CD14-positive monocyte (primary cell): ENCODE data around the gene LRRC7. TPM values are rescaled to one million over a fixed set of nuclear protein-coding genes. Genes with fewer than 3 reads are reported as not detected.

Source experiments
- DNase-seq, 3 donors: peaks; one replicate each; pipeline ENCODE4 v3.0.0-alpha.2; 2011 to 2022
- H2AFZ ChIP-seq: 2 replicates; pipeline ENCODE4 v1.6.0; 2012; ENCODE audit warnings: mild to moderate bottlenecking, low read depth, low read length, inconsistent platforms; ENCODE audit not compliant: insufficient read depth, poor library complexity, severe bottlenecking
- H3K27ac ChIP-seq, 2 donors: 1 replicate in 1 of 2; 2 replicates in 1 of 2; pipeline ENCODE4 v1.5.1; 2012 to 2013; ENCODE audit warnings: low read length in 2 of 2, control low read depth in 1 of 2, inconsistent platforms in 1 of 2, low read depth in 1 of 2, mild to moderate bottlenecking in 1 of 2
- H3K27me3 ChIP-seq, 2 donors: one replicate each; pipeline versions ENCODE4 v1.6.0 to v1.6.1; 2011 to 2013; ENCODE audit warnings: low read length in 2 of 2; ENCODE audit not compliant: control insufficient read depth in 2 of 2, insufficient read depth in 2 of 2
- H3K36me3 ChIP-seq, 2 donors: replicated peaks in 1 of 2; 1 replicate in 1 of 2; 2 replicates in 1 of 2; pipeline versions ENCODE4 v1.5.1 to v1.6.1; 2012 to 2013; ENCODE audit warnings: low read length in 2 of 2, control low read depth in 1 of 2, inconsistent platforms in 1 of 2, mild to moderate bottlenecking in 1 of 2; ENCODE audit not compliant: insufficient read depth in 2 of 2, control insufficient read depth in 1 of 2
- H3K4me1 ChIP-seq, 2 donors: 1 replicate in 1 of 2; 2 replicates in 1 of 2; pipeline versions ENCODE4 v1.5.1 to v1.6.1; 2012 to 2013; ENCODE audit warnings: low read length in 2 of 2, control low read depth in 1 of 2, inconsistent platforms in 1 of 2, mild to moderate bottlenecking in 1 of 2, moderate library complexity in 1 of 2; ENCODE audit not compliant: insufficient read depth in 2 of 2, control insufficient read depth in 1 of 2
- H3K4me2 ChIP-seq: replicated peaks from 2 replicates; pipeline ENCODE3; 2012; ENCODE audit warnings: low read length, moderate library complexity, mild to moderate bottlenecking; ENCODE audit not compliant: poor library complexity, severe bottlenecking; ENCODE audit errors: extremely low read depth
- H3K4me3 ChIP-seq, 3 experiments: fragments of 200-600 bp in 1 of 3; sonication (generic) in 1 of 3; replicated peaks in 1 of 3; 1 replicate in 2 of 3; 2 replicates in 1 of 3; pipeline ENCODE4 v1.5.1; 2011 to 2013; ENCODE audit warnings: low read length in 3 of 3, mild to moderate bottlenecking in 3 of 3, control low read depth in 2 of 3, low read depth in 2 of 3, inconsistent platforms in 1 of 3, moderate library complexity in 1 of 3
- H3K79me2 ChIP-seq: 2 replicates; pipeline ENCODE4 v1.6.0; 2012; ENCODE audit warnings: mild to moderate bottlenecking, control low read depth, inconsistent platforms, low read length, moderate library complexity; ENCODE audit not compliant: insufficient read depth
- H3K9ac ChIP-seq: 2 replicates; pipeline ENCODE4 v1.6.0; 2017; ENCODE audit warnings: low read length, mild to moderate bottlenecking; ENCODE audit not compliant: insufficient read depth, poor library complexity, severe bottlenecking
- H3K9me3 ChIP-seq, 2 donors: replicated peaks in 1 of 2; 1 replicate in 1 of 2; 2 replicates in 1 of 2; pipeline versions ENCODE4 v1.5.1 to v1.6.1; 2012 to 2013; ENCODE audit warnings: low read length in 2 of 2, control low read depth in 1 of 2; ENCODE audit not compliant: control insufficient read depth in 1 of 2, insufficient read depth in 1 of 2
- H4K20me1 ChIP-seq: 2 replicates; pipeline ENCODE4 v1.6.0; 2012; ENCODE audit warnings: mild to moderate bottlenecking, low read length, control low read depth, moderate library complexity; ENCODE audit not compliant: insufficient read depth
- H3K27ac Mint-ChIP-seq, 7 donors: one replicate each; pipeline ENCODE4 v1.8.0; 2020; ENCODE audit warnings: mild to moderate bottlenecking in 7 of 7, mixed read lengths in 7 of 7, moderate library complexity in 6 of 7, inconsistent platforms in 2 of 7
- H3K27me3 Mint-ChIP-seq, 3 donors: one replicate each; pipeline ENCODE4 v1.8.0; 2021 to 2022; ENCODE audit warnings: low read depth in 3 of 3, mild to moderate bottlenecking in 3 of 3, mixed read lengths in 3 of 3, moderate library complexity in 3 of 3, inconsistent platforms in 1 of 3
- H3K36me3 Mint-ChIP-seq, 2 donors: one replicate each; pipeline ENCODE4 v1.8.0; 2020; ENCODE audit warnings: mixed read lengths in 2 of 2, inconsistent platforms in 1 of 2, mild to moderate bottlenecking in 1 of 2
- H3K4me1 Mint-ChIP-seq: one replicate; pipeline ENCODE4 v1.8.0; 2020; ENCODE audit warnings: mild to moderate bottlenecking, mixed read lengths
- H3K4me3 Mint-ChIP-seq, 2 donors: one replicate each; pipeline ENCODE4 v1.8.0; 2020; ENCODE audit warnings: mild to moderate bottlenecking in 2 of 2, mixed read lengths in 2 of 2, moderate library complexity in 1 of 2
- H3K9me3 Mint-ChIP-seq, 7 donors: one replicate each; pipeline ENCODE4 v1.8.0; 2020 to 2022; ENCODE audit warnings: mixed read lengths in 7 of 7, mild to moderate bottlenecking in 6 of 7, moderate library complexity in 6 of 7, inconsistent platforms in 2 of 7
- WGBS: methylation state at CpG from one replicate; pipeline ENCODE4 v1.1.5; 2013; ENCODE audit warnings: missing lambda C conversion rate; ENCODE audit not compliant: insufficient coverage; 5-methylcytosine and 5-hydroxymethylcytosine counted together
- intact Hi-C, 2 donors: fragments of 100-400 bp; cut with micrococcal nuclease; formaldehyde crosslinking; loops; one replicate each; pipeline versions ENCODE4 v1.15.0 to v1.15.1; 2023
- polyA plus RNA-seq, 3 donors: library from polyadenylated mRNA; depleted of rRNA in 1 of 3; unstranded in 2 of 3; stranded (reverse) in 1 of 3; fragments of 300-500 nt in 2 of 3; fragments of >200 nt in 1 of 3; fragmentation: Illumina TruSeq in 2 of 3; gene quantifications; 1 replicate in 2 of 3; 2 replicates in 1 of 3; pipeline ENCODE4 v1.2.3, GENCODE V29; 2012 to 2021
- TF ChIP-seq, protein P1 (sequence below): fragments of 200-600 bp; IDR thresholded peaks from one replicate; pipeline ENCODE4 v1.8.0; 2022; ENCODE audit warnings: antibody characterized with exemption, mild to moderate bottlenecking

The LRRC7 gene
- polyA plus RNA-seq, 3 donors, result not detected

GRCh38 chr1:70112838-70113237, 545.1 kb downstream of the LRRC7 start:
- no peak overlapping the region for H3K27ac Mint-ChIP-seq
- Histone ChIP-seq H3K4me1 (no peaks in the 10 kb centered on the region), H2AFZ (no peak overlapping the region), H3K9me3 (no peaks in the 10 kb centered on the region), H3K36me3 (no peaks in the 10 kb centered on the region), H3K9ac (no peak overlapping the region), H3K27ac (no peak overlapping the region), H3K4me3 (no peak overlapping the region), H3K27me3 (no peaks in the 10 kb centered on the region), H4K20me1 (no peaks in the 10 kb centered on the region), H3K4me2 (no peak overlapping the region), H3K79me2 (no peaks in the 10 kb centered on the region)
- H3K36me3 Mint-ChIP-seq, result no peaks in the 10 kb centered on the region
- 73% methylated on average over 2 of the region's 5 CpGs for WGBS
- DNase-seq, result no peak
- H3K27me3 Mint-ChIP-seq, result peaks cover 1 to 5% (median 3%) of the 10 kb centered on the region in 3 donors
- H3K4me3 Mint-ChIP-seq, result no peak overlapping the region
- intact Hi-C loops, result no loop called here
- no peaks in the 10 kb centered on the region for H3K4me1 Mint-ChIP-seq
- TF ChIP-seq, protein P1, sequence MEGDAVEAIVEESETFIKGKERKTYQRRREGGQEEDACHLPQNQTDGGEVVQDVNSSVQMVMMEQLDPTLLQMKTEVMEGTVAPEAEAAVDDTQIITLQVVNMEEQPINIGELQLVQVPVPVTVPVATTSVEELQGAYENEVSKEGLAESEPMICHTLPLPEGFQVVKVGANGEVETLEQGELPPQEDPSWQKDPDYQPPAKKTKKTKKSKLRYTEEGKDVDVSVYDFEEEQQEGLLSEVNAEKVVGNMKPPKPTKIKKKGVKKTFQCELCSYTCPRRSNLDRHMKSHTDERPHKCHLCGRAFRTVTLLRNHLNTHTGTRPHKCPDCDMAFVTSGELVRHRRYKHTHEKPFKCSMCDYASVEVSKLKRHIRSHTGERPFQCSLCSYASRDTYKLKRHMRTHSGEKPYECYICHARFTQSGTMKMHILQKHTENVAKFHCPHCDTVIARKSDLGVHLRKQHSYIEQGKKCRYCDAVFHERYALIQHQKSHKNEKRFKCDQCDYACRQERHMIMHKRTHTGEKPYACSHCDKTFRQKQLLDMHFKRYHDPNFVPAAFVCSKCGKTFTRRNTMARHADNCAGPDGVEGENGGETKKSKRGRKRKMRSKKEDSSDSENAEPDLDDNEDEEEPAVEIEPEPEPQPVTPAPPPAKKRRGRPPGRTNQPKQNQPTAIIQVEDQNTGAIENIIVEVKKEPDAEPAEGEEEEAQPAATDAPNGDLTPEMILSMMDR, result no peak
- peaks cover 0 to 2% (median 0%) of the 10 kb centered on the region in 7 donors for H3K9me3 Mint-ChIP-seq

- Histone ChIP-seq H3K9me3 (no peaks in the 10 kb centered on the region), H2AFZ (no peak overlapping the region), H3K4me2 (no peak overlapping the region), H3K27ac (no peak overlapping the region), H3K9ac (no peak overlapping the region), H3K4me3 (no peak overlapping the region), H3K4me1 (no peaks in the 10 kb centered on the region), H3K36me3 (no peaks in the 10 kb centered on the region), H4K20me1 (no peaks in the 10 kb centered on the region), H3K27me3 (no peaks in the 10 kb centered on the region), H3K79me2 (no peaks in the 10 kb centered on the region)
- no CpG with 5 or more reads among the region's 3 CpGs for WGBS
- no peak for DNase-seq
- H3K4me3 Mint-ChIP-seq, result no peak overlapping the region
- H3K36me3 Mint-ChIP-seq, result no peaks in the 10 kb centered on the region
- TF ChIP-seq, protein P1, result no peak
- intact Hi-C loops, result no loop called here
- peaks cover 1 to 4% (median 2%) of the 10 kb centered on the region in 3 donors for H3K27me3 Mint-ChIP-seq
- no peak overlapping the region for H3K27ac Mint-ChIP-seq
- H3K4me1 Mint-ChIP-seq, result no peaks in the 10 kb centered on the region
- peaks cover 0 to 2% (median 0%) of the 10 kb centered on the region in 7 donors for H3K9me3 Mint-ChIP-seq
Measured at GRCh38 chr1:70115315-70115714, 547.6 kb downstream of the LRRC7 start.
